H9 (cell line): Measurements from ENCODE around the gene ARHGAP10. TPM values are rescaled to one million over a fixed set of nuclear protein-coding genes. Genes with fewer than 3 reads are reported as not detected.

Source experiments
- DNase-seq: peaks from one replicate; pipeline ENCODE4 v3.0.0-alpha.2; 2017
- H2AFZ ChIP-seq: one replicate; pipeline ENCODE4 v1.6.1; 2013; ENCODE audit warnings: mild to moderate bottlenecking, low read length, control low read depth, moderate library complexity
- H2AK5ac ChIP-seq: 2 replicates; pipeline ENCODE4 v1.6.1; 2013; ENCODE audit warnings: low read length, control low read depth, mixed read lengths; ENCODE audit not compliant: insufficient read length
- H2BK120ac ChIP-seq: one replicate; pipeline ENCODE4 v1.6.1; 2013; ENCODE audit warnings: low read depth, mild to moderate bottlenecking, low read length, control low read depth, inconsistent platforms; ENCODE audit not compliant: poor library complexity, severe bottlenecking
- H2BK12ac ChIP-seq: 2 replicates; pipeline ENCODE4 v1.6.1; 2013; ENCODE audit warnings: low read length, control low read depth, mixed read lengths, low read depth; ENCODE audit not compliant: insufficient read length
- H2BK15ac ChIP-seq: 2 replicates; pipeline ENCODE4 v1.6.1; 2013; ENCODE audit warnings: low read depth, low read length, control low read depth
- H2BK20ac ChIP-seq: one replicate; pipeline ENCODE4 v1.6.1; 2013; ENCODE audit warnings: low read depth, mild to moderate bottlenecking, low read length, control low read depth, inconsistent platforms; ENCODE audit not compliant: poor library complexity, severe bottlenecking
- H2BK5ac ChIP-seq: 2 replicates; pipeline ENCODE4 v1.6.1; 2013; ENCODE audit warnings: low read length, control low read depth, mixed read lengths; ENCODE audit not compliant: insufficient read length
- H3K14ac ChIP-seq: 2 replicates; pipeline ENCODE4 v1.6.1; 2013; ENCODE audit warnings: low read length, control low read depth; ENCODE audit not compliant: insufficient read depth
- H3K18ac ChIP-seq: 2 replicates; pipeline ENCODE4 v1.6.1; 2013; ENCODE audit warnings: low read depth, mild to moderate bottlenecking, mixed read lengths, low read length, control low read depth; ENCODE audit not compliant: insufficient read length
- H3K23ac ChIP-seq: 2 replicates; pipeline ENCODE4 v1.6.1; 2013; ENCODE audit warnings: low read length, control low read depth, mixed read lengths, low read depth; ENCODE audit not compliant: insufficient read length
- H3K23me2 ChIP-seq: 2 replicates; pipeline ENCODE4 v1.6.1; 2013; ENCODE audit warnings: low read depth, mild to moderate bottlenecking, mixed read lengths, low read length, control low read depth; ENCODE audit not compliant: insufficient read length, poor library complexity, severe bottlenecking
- H3K27ac ChIP-seq: 2 replicates; pipeline ENCODE4 v1.5.1; 2013; ENCODE audit warnings: low read length, control low read depth, mixed read lengths, low read depth; ENCODE audit not compliant: insufficient read length
- H3K27me3 ChIP-seq: 2 replicates; pipeline ENCODE4 v1.6.1; 2013; ENCODE audit warnings: low read length, control low read depth, inconsistent platforms; ENCODE audit not compliant: insufficient read depth
- H3K4ac ChIP-seq: 2 replicates; pipeline ENCODE4 v1.6.1; 2013; ENCODE audit warnings: low read depth, mild to moderate bottlenecking, control low read depth, inconsistent platforms, low read length, moderate library complexity
- H3K4me1 ChIP-seq: 2 replicates; pipeline ENCODE4 v1.6.1; 2013; ENCODE audit warnings: low read length, control low read depth, inconsistent platforms; ENCODE audit not compliant: insufficient read depth
- H3K4me2 ChIP-seq: 2 replicates; pipeline ENCODE4 v1.6.1; 2013; ENCODE audit warnings: low read length, control low read depth, mixed read lengths; ENCODE audit not compliant: insufficient read length, insufficient read depth
- H3K56ac ChIP-seq: 2 replicates; pipeline ENCODE4 v1.6.1; 2013; ENCODE audit warnings: low read depth, mild to moderate bottlenecking, mixed read lengths, low read length, control low read depth; ENCODE audit not compliant: insufficient read length
- H3K79me1 ChIP-seq: 2 replicates; pipeline ENCODE4 v1.6.1; 2013; ENCODE audit warnings: low read depth, mild to moderate bottlenecking, moderate library complexity, low read length, control low read depth, inconsistent platforms; ENCODE audit not compliant: insufficient read depth, poor library complexity, severe bottlenecking
- H3K79me2 ChIP-seq: 2 replicates; pipeline ENCODE4 v1.6.1; 2013; ENCODE audit warnings: low read length, control low read depth, inconsistent platforms; ENCODE audit not compliant: insufficient read depth
- H3K9ac ChIP-seq: 2 replicates; pipeline ENCODE4 v1.6.1; 2013; ENCODE audit warnings: low read length, control low read depth, mixed read lengths; ENCODE audit not compliant: insufficient read length; ENCODE audit errors: extremely low read depth
- H3K9me3 ChIP-seq: one replicate; pipeline ENCODE4 v1.6.1; 2013; ENCODE audit warnings: low read depth, low read length, inconsistent platforms; ENCODE audit not compliant: control insufficient read depth
- H3T11ph ChIP-seq: one replicate; pipeline ENCODE4 v1.6.1; 2013; ENCODE audit warnings: mild to moderate bottlenecking, low read length, control low read depth, inconsistent platforms
- H4K20me1 ChIP-seq: one replicate; pipeline ENCODE4 v1.6.1; 2013; ENCODE audit not compliant: control insufficient read depth, insufficient read length, insufficient read depth
- H4K5ac ChIP-seq: 2 replicates; pipeline ENCODE4 v1.6.1; 2013; ENCODE audit warnings: low read depth, mild to moderate bottlenecking, mixed read lengths, low read length, control low read depth; ENCODE audit not compliant: insufficient read length
- H4K8ac ChIP-seq: replicated peaks from 2 replicates; pipeline ENCODE4 v1.6.1; 2013; ENCODE audit warnings: low read length, control low read depth, mixed read lengths, low read depth; ENCODE audit not compliant: insufficient read length
- H4K91ac ChIP-seq: 2 replicates; pipeline ENCODE4 v1.6.1; 2013; ENCODE audit warnings: low read depth, mild to moderate bottlenecking, moderate library complexity, mixed read lengths, low read length, control low read depth; ENCODE audit not compliant: insufficient read length
- H3K27ac Mint-ChIP-seq, 3 experiments: 2 replicates in 2 of 3; 3 replicates in 1 of 3; pipeline ENCODE4 v1.8.0; 2020 to 2021; ENCODE audit warnings: mixed read lengths in 3 of 3, mild to moderate bottlenecking in 1 of 3, moderate library complexity in 1 of 3
- H3K27me3 Mint-ChIP-seq: 2 replicates; pipeline ENCODE4 v1.8.0; 2021; ENCODE audit warnings: low read depth, mild to moderate bottlenecking, moderate library complexity, mixed read lengths
- H3K36me3 Mint-ChIP-seq, 3 experiments: 2 replicates in 2 of 3; 3 replicates in 1 of 3; pipeline ENCODE4 v1.8.0; 2020 to 2021; ENCODE audit warnings: low read depth in 3 of 3, mixed read lengths in 3 of 3; ENCODE audit not compliant: insufficient read depth in 1 of 3
- H3K4me1 Mint-ChIP-seq, 2 experiments: 2 replicates each; pipeline ENCODE4 v1.8.0; 2020; ENCODE audit warnings: mixed read lengths in 2 of 2
- H3K4me3 Mint-ChIP-seq, 2 experiments: 2 replicates in 1 of 2; 3 replicates in 1 of 2; pipeline ENCODE4 v1.8.0; 2020 to 2021; ENCODE audit warnings: mild to moderate bottlenecking in 2 of 2, mixed read lengths in 2 of 2, moderate library complexity in 1 of 2
- H3K9me3 Mint-ChIP-seq, 2 experiments: 2 replicates in 1 of 2; 3 replicates in 1 of 2; pipeline ENCODE4 v1.8.0; 2020; ENCODE audit warnings: mild to moderate bottlenecking in 2 of 2, mixed read lengths in 2 of 2, moderate library complexity in 1 of 2
- CTCF ChIP-seq: fragments of 200-600 bp; sonication (generic); conservative IDR thresholded peaks from 3 replicates; pipeline ENCODE4 v1.8.0; 2021; ENCODE audit warnings: antibody characterized with exemption, mild to moderate bottlenecking
- WGBS: extraction: QIAGEN DNeasy Blood & Tissue Kit; methylation state at CpG from one replicate; pipeline ENCODE4 v1.1.7; 2013; ENCODE audit warnings: missing lambda C conversion rate, low lambda C conversion rate, mixed read lengths; ENCODE audit not compliant: insufficient read length; ENCODE audit errors: extremely low coverage; 5-methylcytosine and 5-hydroxymethylcytosine counted together
- total RNA-seq: library from RNA; stranded (reverse); gene quantifications from 2 replicates; pipeline ENCODE4 v1.2.1, GENCODE V29; 2021

ARHGAP10 gene
- total RNA-seq, 1 experiment from 2014 or later, result 7.8 TPM

- no peak for TF ChIP-seq CTCF
- Histone ChIP-seq H4K8ac (no peak overlapping the region), H2BK20ac (no peak overlapping the region), H2BK120ac (no peak overlapping the region), H4K5ac (no peak overlapping the region), H3K79me1 (no peaks in the 10 kb centered on the region), H3K18ac (no peak overlapping the region), H3K27me3 (no peaks in the 10 kb centered on the region), H3K23ac (no peak overlapping the region), H3K27ac (no peak overlapping the region), H2AFZ (no peak overlapping the region), H3K9me3 (no peaks in the 10 kb centered on the region), H2BK5ac (no peak overlapping the region), H3K9ac (no peak overlapping the region), H3K4ac (no peak overlapping the region), H4K20me1 (no peaks in the 10 kb centered on the region), H3K4me2 (no peak overlapping the region), H4K91ac (no peak overlapping the region), H2BK15ac (no peak overlapping the region), H3T11ph (no peak overlapping the region), H3K79me2 (no peaks in the 10 kb centered on the region), H2AK5ac (no peak overlapping the region), H3K4me1 (no peaks in the 10 kb centered on the region; the same call in 1 of the 2 replicates), H2BK12ac (no peak overlapping the region), H3K56ac (no peak overlapping the region), H3K14ac (no peak overlapping the region), H3K23me2 (no peaks in the 10 kb centered on the region)
- no peaks in the 10 kb centered on the region for H3K9me3 Mint-ChIP-seq
- H3K4me1 Mint-ChIP-seq, result no peaks in the 10 kb centered on the region; a peak in 2 of 4 replicates
- no peak for DNase-seq
- H3K27ac Mint-ChIP-seq, result peak overlapping the region in 1 of 3 experiments; percentile 6; a peak in 1 of 7 replicates
- WGBS, result no CpG with 5 or more reads among the region's 7 CpGs
- H3K27me3 Mint-ChIP-seq, result peaks cover 2% of the 10 kb centered on the region; the same call in 1 of the 2 replicates
- H3K36me3 Mint-ChIP-seq, result no peaks in the 10 kb centered on the region
- no peak overlapping the region for H3K4me3 Mint-ChIP-seq
Observed at GRCh38 chr4:148007314-148007760, 275.4 kb downstream of the ARHGAP10 start.
